GM12864 (cell line): ENCODE measurements around the gene COL26A1.
"Not testable (repeated sequence)": the region's sequence is repeated elsewhere in the genome, so short reads cannot be mapped to it uniquely, and the experiment has no call there.

Experiments used
- DNase-seq: peaks from one replicate; pipeline ENCODE4 v3.0.0-alpha.2; 2011; ENCODE audit warnings: low read depth
- H3K4me3 ChIP-seq: 2 replicates; pipeline ENCODE4 v1.5.1; 2011; ENCODE audit warnings: mild to moderate bottlenecking, low read depth, low read length, control low read depth
- TF ChIP-seq, protein P1 (sequence below): IDR thresholded peaks from 2 replicates; pipeline ENCODE4 v1.5.1; 2011; ENCODE audit warnings: low read depth, mild to moderate bottlenecking, moderate library complexity, low read length, control low read depth, inconsistent platforms; ENCODE audit errors: missing control alignments

Gene COL26A1

DNA sequence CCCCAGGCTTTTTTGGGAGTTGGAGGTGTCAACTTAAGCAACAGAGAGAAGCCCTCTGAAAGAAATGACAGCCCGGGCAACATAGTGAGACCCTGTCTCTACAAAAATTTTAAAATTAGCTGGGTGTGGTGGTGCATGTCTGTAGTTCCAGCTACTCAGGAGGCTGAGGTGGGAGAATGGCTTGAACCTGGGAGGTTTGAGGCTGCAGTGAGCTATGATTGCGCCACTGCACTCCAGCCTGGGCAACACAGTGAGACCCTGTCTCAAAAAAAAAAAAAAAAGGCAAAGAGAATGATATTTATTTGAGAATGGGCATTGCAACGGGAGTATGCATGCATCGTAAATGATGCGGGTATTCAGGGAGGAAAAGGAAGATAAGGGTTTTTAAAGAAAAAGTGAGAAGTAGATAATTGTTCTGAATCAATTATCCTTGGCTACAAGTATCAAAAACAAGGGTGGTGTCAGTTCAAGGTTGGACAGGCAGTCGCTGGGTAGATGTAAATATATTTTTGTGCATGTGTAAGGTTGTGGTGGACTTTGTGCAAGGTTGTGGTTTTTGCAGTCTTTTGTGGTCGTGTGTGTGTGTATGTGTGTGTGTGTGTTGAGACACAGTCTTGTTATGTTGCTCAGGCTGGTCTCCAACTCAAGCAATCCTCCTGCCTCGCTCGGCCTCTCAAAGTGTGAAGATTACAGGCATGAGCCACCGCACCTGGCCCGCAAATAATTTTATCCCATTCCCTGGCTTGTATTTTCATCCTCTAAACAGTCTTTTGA is 65.6 kb downstream of the COL26A1 start:
- DNase-seq = no peak
- H3K4me3 ChIP-seq = no peak overlapping the region
- TF ChIP-seq, protein P1, sequence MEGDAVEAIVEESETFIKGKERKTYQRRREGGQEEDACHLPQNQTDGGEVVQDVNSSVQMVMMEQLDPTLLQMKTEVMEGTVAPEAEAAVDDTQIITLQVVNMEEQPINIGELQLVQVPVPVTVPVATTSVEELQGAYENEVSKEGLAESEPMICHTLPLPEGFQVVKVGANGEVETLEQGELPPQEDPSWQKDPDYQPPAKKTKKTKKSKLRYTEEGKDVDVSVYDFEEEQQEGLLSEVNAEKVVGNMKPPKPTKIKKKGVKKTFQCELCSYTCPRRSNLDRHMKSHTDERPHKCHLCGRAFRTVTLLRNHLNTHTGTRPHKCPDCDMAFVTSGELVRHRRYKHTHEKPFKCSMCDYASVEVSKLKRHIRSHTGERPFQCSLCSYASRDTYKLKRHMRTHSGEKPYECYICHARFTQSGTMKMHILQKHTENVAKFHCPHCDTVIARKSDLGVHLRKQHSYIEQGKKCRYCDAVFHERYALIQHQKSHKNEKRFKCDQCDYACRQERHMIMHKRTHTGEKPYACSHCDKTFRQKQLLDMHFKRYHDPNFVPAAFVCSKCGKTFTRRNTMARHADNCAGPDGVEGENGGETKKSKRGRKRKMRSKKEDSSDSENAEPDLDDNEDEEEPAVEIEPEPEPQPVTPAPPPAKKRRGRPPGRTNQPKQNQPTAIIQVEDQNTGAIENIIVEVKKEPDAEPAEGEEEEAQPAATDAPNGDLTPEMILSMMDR = no peak

GRCh38 chr7:101432316-101432715 is 69.6 kb downstream of the COL26A1 start:
- DNase-seq = no peak
- TF ChIP-seq, protein P1 = no peak
- H3K4me3 ChIP-seq = no peak overlapping the region

- no peak overlapping the region for H3K4me3 ChIP-seq
- DNase-seq = no peak
- TF ChIP-seq, protein P1 = no peak
Observed at GRCh38 chr7:101433688-101434087, 71.0 kb downstream of the COL26A1 start.

DNA sequence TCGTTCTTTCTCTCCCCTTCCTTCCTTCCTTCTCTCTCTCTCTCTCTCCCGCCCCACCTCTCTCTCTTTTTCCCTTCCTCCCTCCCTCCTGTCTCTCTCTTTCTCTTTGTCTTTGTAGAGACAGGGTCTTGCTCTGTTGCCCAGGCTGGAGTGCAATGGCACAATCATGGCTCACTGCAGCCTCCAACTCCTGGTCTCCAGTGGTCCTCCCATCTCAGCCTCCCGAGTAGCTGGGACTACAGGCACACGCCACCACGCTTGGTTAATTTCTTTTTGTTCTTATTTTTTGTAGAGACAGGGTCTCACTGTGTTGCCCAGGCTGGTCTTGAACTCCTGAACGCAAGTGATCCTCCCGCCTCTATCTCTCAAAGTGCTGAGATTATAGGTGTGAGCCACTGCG is 71.5 kb downstream of the COL26A1 start:
- H3K4me3 ChIP-seq, DNase-seq: not testable (repeated sequence)

GRCh38 chr7:101435461-101436220 is 73.0 kb downstream of the COL26A1 start:
- DNase-seq = no peak

DNA sequence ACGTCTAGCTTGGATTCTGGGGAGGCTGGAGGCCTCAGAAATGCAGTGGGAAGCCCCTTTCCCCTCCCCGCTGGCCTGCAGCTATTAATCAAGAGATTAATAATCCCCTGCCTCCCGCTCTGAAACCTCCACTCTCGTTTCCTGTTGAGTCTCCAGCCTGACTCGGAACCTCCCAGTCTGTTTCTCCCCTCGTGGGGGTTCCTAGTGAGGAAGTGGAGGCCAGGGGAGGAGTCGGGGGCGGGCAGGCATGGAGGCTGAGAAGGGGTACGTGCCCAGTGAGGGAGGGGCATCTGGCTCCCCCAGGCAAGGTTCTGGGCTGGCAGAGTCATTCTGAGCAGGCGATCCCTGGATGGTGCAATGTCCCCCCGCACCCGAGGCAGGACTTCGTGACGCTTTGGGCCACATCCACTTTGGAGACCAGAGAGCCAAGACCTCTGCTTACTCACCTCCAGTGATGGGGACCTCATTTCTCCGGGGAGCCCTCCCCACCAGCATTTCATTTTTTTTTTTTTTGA is 73.6 kb downstream of the COL26A1 start:
- TF ChIP-seq, protein P1 = no peak
- H3K4me3 ChIP-seq = no peak overlapping the region
- no peak for DNase-seq

More at GRCh38 chr7:101435461-101436220, 73.0 kb downstream of the COL26A1 start:
- no peak overlapping the region for H3K4me3 ChIP-seq
- TF ChIP-seq, protein P1 = no peak

DNA sequence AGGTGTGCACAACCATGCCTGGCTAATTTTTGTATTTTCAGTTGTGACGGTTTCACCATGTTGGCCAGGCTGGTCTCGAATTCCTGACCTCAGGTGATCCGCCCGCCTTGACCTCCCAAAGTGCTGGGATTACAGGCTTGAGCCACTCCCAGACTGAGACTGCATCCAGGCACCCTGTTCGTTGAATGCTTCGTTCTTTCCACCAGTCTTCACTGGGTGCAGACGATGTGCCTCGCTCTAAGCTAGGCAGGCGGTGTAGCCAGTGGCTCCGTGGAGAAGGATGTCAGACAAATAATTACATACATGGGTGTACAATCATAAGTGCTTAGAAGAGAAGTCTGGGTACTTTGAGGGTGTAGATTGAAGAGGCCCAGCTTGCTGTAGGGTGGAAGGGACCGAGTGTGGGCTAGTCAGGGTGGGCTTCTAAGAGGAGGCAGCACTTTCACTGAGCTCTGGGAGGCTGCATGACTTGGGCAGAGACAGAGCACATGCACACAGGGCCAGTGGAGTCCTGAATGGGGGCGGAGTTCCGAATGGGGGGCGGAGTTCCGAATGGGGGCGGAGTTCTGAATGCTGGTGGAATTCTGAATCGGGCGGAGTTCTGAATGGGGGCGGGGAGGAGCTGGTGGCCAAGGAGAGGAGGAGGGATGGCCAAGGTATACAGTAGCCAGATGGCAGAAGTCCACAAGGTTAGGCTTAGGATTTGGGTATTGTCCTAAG is 74.3 kb downstream of the COL26A1 start:
- TF ChIP-seq, protein P1 = no peak
- H3K4me3 ChIP-seq = no peak overlapping the region
- no peak for DNase-seq
